IPS-18c (cell line): ENCODE data around the gene FXYD5.
"Not testable (repeated sequence)": the region's sequence is repeated elsewhere in the genome, so short reads cannot be mapped to it uniquely, and the experiment has no call there.

Experiments
- H3K4me3 ChIP-seq: 2 replicates; pipeline ENCODE4 v1.7.0; 2013; ENCODE audit warnings: low read depth, mild to moderate bottlenecking, low read length, moderate library complexity; ENCODE audit not compliant: insufficient read depth
- H3K9me3 ChIP-seq: one replicate; pipeline ENCODE4 v1.6.1; 2013; ENCODE audit warnings: mild to moderate bottlenecking, low read length, moderate library complexity; ENCODE audit not compliant: control insufficient read depth, insufficient read depth

Gene FXYD5

GRCh38 chr19:35117799-35118198 lies 36.7 kb upstream of the FXYD5 start:
- Histone ChIP-seq H3K9me3 (no peaks in the 10 kb centered on the region), H3K4me3 (no peak overlapping the region)

GRCh38 chr19:35118268-35119020 lies 36.1 kb upstream of the FXYD5 start:
- Histone ChIP-seq H3K9me3 (no peaks in the 10 kb centered on the region), H3K4me3 (no peak overlapping the region)

- no peak overlapping the region for H3K4me3 ChIP-seq
These were observed 35.4 kb upstream of the FXYD5 start for GRCh38 chr19:35119091-35119490.

GRCh38 chr19:35119578-35120155 lies 34.9 kb upstream of the FXYD5 start:
- no peaks in the 10 kb centered on the region for H3K9me3 ChIP-seq
- no peak overlapping the region for H3K4me3 ChIP-seq

More at GRCh38 chr19:35119091-35119490, 35.4 kb upstream of the FXYD5 start:
- no peaks in the 10 kb centered on the region for H3K9me3 ChIP-seq

- H3K9me3 ChIP-seq = no peaks in the 10 kb centered on the region
- no peak overlapping the region for H3K4me3 ChIP-seq
These were observed 34.0 kb upstream of the FXYD5 start for GRCh38 chr19:35120492-35120891.

- no peaks in the 10 kb centered on the region for H3K9me3 ChIP-seq
These were observed 33.6 kb upstream of the FXYD5 start for GRCh38 chr19:35120898-35121297.

GRCh38 chr19:35122687-35123551 lies 31.6 kb upstream of the FXYD5 start:
- H3K4me3 ChIP-seq = no peak overlapping the region
- H3K9me3 ChIP-seq = no peaks in the 10 kb centered on the region

More at GRCh38 chr19:35120898-35121297, 33.6 kb upstream of the FXYD5 start:
- H3K4me3 ChIP-seq = no peak overlapping the region

GRCh38 chr19:35123573-35123972 lies 31.0 kb upstream of the FXYD5 start:
- Histone ChIP-seq H3K4me3 (no peak overlapping the region), H3K9me3 (no peaks in the 10 kb centered on the region)

GRCh38 chr19:35124098-35125060 lies 30.2 kb upstream of the FXYD5 start:
- Histone ChIP-seq H3K4me3 (0 out of 2 replicates have a peak overlapping the region, but pooled peaks have one; percentile 17), H3K9me3 (no peaks in the 10 kb centered on the region)

GRCh38 chr19:35125270-35125717 lies 29.2 kb upstream of the FXYD5 start:
- no peak overlapping the region for H3K4me3 ChIP-seq
- no peaks in the 10 kb centered on the region for H3K9me3 ChIP-seq

- H3K9me3 ChIP-seq = no peaks in the 10 kb centered on the region
- no peak overlapping the region for H3K4me3 ChIP-seq
These were observed 28.5 kb upstream of the FXYD5 start for GRCh38 chr19:35125749-35126623.

GRCh38 chr19:35126624-35126959 lies 27.9 kb upstream of the FXYD5 start:
- Histone ChIP-seq H3K9me3 (no peaks in the 10 kb centered on the region), H3K4me3 (no peak overlapping the region)

- no peaks in the 10 kb centered on the region for H3K9me3 ChIP-seq
- H3K4me3 ChIP-seq = no peak overlapping the region
These were observed 26.7 kb upstream of the FXYD5 start for GRCh38 chr19:35127871-35128270.

GRCh38 chr19:35128398-35129057 lies 26.0 kb upstream of the FXYD5 start:
- Histone ChIP-seq H3K9me3 (no peaks in the 10 kb centered on the region), H3K4me3 (no peak overlapping the region)

- H3K4me3 ChIP-seq = not testable (repeated sequence)
These were observed 24.7 kb upstream of the FXYD5 start for GRCh38 chr19:35129724-35130274.

More at GRCh38 chr19:35129724-35130274, 24.7 kb upstream of the FXYD5 start:
- not testable (repeated sequence) for H3K9me3 ChIP-seq
